NT2/D1 (cell line): ENCODE measurements around the gene RNF223.
A peak's percentile ranks its signal among the peaks of the same experiment; 100 is the strongest.
"Not testable (repeated sequence)": the region's sequence is repeated elsewhere in the genome, so short reads cannot be mapped to it uniquely, and the experiment has no call there.

Experiments used
- DNase-seq: peaks from one replicate; pipeline ENCODE4 v3.0.0-alpha.2; 2011; ENCODE audit warnings: low read depth, low spot score
- H3K27me3 ChIP-seq: 2 replicates; pipeline ENCODE4 v1.6.0; 2011; ENCODE audit warnings: mild to moderate bottlenecking; ENCODE audit not compliant: insufficient read length, insufficient read depth
- H3K36me3 ChIP-seq: 2 replicates; pipeline ENCODE4 v1.6.1; 2011; ENCODE audit warnings: mild to moderate bottlenecking, low read length, mixed read lengths; ENCODE audit not compliant: insufficient read depth, insufficient read length
- H3K4me1 ChIP-seq: 2 replicates; pipeline ENCODE4 v1.5.1; 2011; ENCODE audit not compliant: insufficient read depth, insufficient read length
- H3K4me3 ChIP-seq: 2 replicates; pipeline ENCODE4 v1.5.1; 2011; ENCODE audit warnings: low read depth; ENCODE audit not compliant: insufficient read length
- H3K9ac ChIP-seq: 2 replicates; pipeline ENCODE4 v1.6.0; 2011; ENCODE audit warnings: low read depth; ENCODE audit not compliant: insufficient read length
- H3K9me3 ChIP-seq: 2 replicates; pipeline ENCODE4 v1.5.1; 2011; ENCODE audit warnings: mild to moderate bottlenecking, low read length; ENCODE audit not compliant: insufficient read depth
- SUZ12 ChIP-seq: IDR thresholded peaks from 2 replicates; pipeline ENCODE4 v1.6.1; 2011; ENCODE audit not compliant: insufficient read length, insufficient read depth; ENCODE audit errors: extremely low read depth
- YY1 ChIP-seq: IDR thresholded peaks from 2 replicates; pipeline ENCODE4 v1.6.1; 2011; ENCODE audit not compliant: insufficient read length, insufficient read depth
- ZNF274 ChIP-seq: IDR thresholded peaks from 2 replicates; pipeline ENCODE4 v1.6.1; 2011; ENCODE audit warnings: mild to moderate bottlenecking, low read depth, low read length

The RNF223 gene

DNA sequence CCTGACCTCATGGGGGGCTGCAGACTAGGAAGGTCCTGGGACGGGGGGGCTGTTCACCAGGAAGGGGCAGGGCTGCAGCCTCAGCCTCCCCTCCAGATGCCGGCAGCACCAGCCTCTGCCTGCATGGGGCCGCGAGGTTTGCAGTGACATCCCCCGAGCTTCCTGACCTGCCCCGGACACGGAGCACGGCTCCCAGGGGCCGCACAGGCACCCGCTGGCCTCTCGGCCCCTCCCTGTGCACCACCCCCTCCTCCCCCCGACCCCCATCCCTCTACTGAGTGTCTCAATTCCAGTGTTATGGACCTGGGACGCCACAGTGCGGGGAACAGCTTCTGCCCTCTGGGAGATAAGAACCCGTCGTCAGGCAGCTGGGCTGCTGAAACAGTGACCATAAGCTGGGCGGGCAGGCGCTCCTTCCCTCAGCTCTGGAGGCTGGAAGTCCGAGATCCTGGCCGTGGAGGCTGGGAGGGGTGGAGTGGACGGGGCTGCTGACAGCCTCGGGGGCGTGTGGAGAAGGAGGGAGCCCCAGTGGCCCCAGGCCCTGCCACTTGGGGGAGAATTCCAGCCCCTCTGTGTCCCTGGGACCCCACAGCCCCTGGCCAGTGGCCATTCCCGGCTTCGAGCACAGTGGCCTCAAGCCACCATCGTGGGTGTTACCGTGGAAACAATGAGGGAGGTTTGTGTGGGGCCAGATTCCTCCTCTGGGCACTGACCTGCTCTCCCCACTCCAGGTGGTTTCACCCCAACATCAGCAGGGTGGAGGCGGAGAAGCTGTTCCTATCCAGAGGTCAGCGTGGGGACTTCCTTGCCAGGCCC, 11.6 kb downstream of the RNF223 start:
- H3K27me3 ChIP-seq, result peaks cover 34% of the 10 kb centered on the region
- H3K36me3 ChIP-seq, result no peaks in the 10 kb centered on the region
- H3K4me1 ChIP-seq, result peaks cover 25% of the 10 kb centered on the region
- no peaks in the 10 kb centered on the region for H3K9me3 ChIP-seq
- no peak overlapping the region for H3K4me3 ChIP-seq
- no peak for DNase-seq
- peak overlapping the region; percentile 42 for H3K9ac ChIP-seq
- no peak for TF ChIP-seq SUZ12
- no peak for TF ChIP-seq YY1
- no peak for TF ChIP-seq ZNF274

DNA sequence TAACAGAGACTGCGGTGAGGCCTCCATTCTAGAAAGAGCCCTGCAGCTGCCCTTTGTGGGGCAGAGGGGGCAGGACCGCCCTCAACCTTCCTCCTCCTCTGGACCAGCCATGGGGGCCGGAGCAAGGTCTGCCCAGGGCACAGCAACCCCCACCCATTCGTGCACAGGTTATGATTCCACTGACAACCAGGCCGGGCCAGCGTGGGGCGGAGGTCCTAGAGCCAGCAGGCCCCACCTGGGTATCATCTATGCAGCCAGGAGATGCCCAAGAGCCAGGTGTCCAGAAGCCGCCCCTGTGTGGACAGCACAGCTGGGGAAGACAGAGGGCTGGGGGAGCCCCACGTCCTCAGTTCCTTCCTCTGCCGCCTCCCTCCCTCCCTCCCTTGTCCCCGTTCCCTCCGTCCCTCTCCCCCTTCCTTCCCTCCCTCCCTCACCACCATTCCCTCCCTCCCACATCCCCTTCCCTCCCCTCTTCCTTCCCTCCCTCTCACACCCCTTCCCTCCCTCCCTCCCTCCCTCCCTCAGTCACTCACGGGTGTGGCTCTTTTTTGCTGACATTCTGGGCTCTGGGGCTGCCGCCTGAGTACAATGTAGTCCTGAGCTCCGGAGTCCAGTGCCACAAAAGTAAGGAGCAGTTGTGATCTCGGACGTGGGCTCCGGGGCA, 12.3 kb downstream of the RNF223 start:
- Histone ChIP-seq H3K9me3 (no peaks in the 10 kb centered on the region), H3K4me3 (no peak overlapping the region), H3K4me1 (peaks cover 25% of the 10 kb centered on the region), H3K9ac (peak overlapping the region; percentile 42), H3K36me3 (no peaks in the 10 kb centered on the region), H3K27me3 (peaks cover 34% of the 10 kb centered on the region)
- no peak for DNase-seq
- TF ChIP-seq ZNF274 (no peak), YY1 (no peak), SUZ12 (no peak)

DNA sequence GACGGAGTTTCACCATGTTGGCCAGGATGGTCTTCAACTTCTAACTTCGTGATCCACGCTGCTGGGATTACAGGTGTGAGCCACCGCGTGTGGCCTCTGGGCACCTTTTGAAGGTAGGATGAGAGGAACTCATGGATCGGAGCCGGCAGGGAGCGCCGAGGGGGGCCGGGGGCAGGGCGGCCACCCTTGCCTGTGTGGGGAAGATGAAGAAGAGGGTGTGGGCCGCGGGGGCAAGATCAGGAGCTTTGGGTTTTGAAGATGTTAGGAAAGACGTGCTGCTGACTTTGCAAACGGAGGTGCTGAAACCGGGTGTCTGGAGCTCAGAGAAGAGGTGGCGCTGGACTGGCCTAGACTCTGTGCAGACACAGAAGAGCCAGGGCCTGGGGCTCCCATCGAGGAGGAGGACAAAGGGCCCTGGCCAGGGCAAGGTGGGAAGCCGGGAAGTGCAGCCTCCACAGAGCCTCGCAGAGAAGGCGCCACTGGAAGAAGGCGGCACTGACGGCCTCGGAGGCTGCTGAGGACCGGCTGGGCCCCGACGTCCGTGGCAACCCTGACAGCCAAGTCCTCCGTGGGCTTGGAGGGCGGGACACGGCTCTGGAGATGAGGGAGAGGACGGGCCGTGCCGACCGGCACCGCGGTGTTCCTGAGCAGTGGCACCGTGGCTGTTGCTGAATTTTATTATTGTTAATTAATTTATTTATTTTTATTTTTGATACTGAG, 13.7 kb downstream of the RNF223 start:
- Histone ChIP-seq H3K27me3 (peaks cover 34% of the 10 kb centered on the region), H3K4me3 (no peak overlapping the region), H3K4me1 (peaks cover 25% of the 10 kb centered on the region), H3K36me3 (peaks cover 4% of the 10 kb centered on the region), H3K9me3 (no peaks in the 10 kb centered on the region), H3K9ac (no peak overlapping the region)
- TF ChIP-seq ZNF274 (no peak), SUZ12 (no peak), YY1 (no peak)
- no peak for DNase-seq

DNA sequence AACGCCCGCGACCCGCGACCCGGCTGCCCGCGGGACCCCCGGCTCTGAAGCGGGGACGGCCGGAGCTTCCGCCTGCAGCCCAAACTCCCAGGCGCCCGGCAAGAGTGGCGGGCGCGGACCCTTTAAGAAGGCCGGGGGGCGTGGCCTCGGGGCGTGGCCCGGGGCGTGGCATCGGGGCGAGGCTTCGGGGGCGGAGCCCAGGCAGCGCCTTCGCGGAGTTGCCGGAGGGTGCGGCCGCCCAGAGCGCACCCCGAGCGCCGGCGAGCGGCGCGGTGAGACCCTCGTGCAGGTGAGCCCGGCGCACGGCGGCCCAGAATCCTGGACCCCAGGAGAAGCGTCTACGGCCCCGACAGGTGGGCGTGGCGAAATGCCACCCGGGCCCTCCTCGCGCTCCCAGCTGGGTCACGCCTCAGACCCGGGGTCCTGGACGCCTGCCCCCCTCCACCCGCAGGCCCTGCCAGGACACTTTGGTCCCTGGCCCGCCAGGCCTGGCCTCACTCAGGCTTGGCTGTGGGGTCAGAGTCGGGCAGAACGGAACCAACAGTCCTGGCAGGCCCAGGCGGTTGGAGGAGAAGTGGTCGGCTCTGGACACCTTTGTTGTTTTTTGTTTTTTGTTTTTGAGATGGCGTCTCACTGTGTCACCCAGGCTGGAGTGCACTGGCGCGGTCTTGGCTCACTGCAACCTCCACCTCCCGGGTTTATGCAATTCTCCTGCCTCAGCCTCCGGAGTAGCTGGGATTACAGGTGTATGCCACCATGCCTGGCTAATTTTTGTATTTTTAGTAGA, 14.4 kb downstream of the RNF223 start:
- Histone ChIP-seq H3K4me3 (peak overlapping the region; percentile 55), H3K9ac (peak overlapping the region; percentile 42), H3K9me3 (no peaks in the 10 kb centered on the region), H3K27me3 (peaks cover 34% of the 10 kb centered on the region), H3K4me1 (peaks cover 22% of the 10 kb centered on the region), H3K36me3 (peaks cover 11% of the 10 kb centered on the region)
- TF ChIP-seq YY1, result no peak
- no peak for TF ChIP-seq ZNF274
- TF ChIP-seq SUZ12, result no peak
- no peak for DNase-seq

DNA sequence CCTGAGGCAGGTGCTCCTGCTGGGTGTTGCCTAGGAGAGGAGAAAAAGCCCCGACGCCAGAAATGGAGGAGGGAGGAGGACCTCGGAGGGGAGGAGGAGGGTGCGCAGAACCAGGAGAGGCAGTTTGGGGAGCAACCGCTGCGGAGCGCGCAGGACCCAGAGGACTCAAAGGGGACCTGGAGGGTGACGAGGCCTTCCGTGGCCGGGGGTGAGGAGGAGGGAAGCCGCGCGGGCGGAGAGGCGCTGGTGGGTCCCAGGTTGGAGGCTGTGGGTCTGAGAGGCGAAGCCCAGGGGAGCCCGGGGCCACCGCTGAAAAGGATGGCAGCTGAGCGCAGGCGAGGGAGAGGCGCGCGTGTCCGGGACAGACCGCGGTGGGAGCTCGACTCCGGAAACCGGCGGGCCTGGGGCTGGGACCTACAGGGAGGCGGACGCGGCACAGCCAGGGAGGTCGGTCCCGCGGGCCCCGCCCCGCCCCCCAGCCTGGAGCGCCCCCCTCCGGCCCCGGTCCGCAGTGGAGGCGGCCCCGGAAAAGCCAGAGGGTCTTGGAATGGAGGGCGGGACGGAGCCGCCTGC, 15.1 kb downstream of the RNF223 start:
- peak overlapping the region; percentile 51 for H3K9ac ChIP-seq

DNA sequence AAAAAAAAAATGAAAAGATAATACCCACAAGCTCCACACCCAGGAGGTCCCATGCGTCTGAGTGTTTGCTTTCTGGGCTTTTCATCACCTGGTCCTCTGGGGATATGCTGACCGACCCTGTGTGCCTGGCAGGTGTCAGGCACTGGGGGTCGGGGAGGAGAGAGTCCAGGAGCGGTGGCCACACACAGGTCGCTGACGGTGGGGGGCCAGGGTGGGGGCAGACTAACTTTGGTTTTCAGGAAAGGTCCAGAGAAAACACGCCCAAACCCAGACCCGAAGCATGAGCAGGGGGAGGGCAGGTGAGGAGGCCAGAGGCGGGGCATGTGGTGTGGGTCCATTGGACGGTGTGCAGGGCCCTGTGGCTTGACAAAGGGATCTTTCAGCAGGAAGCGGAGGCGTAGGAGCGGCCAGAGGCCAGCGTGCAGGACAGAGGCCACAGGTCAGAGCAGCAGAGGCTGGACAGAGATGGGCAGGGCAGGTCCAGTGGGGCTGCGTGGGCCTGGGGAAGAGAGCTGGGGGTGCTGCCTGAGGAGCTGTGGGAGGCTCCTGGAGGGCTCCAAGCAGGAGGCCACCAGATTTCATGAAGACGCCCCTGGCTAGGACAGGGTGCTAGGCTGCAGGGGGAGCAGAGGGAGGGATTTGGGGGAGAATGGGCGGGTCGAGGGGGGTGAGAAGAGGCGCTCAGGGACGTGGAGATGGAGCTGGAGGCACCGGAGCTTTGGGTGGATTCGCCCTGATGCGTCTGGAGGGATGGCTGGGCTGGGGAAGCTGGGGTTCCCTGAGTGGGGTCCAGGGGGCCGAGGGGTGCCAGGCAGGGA, 15.8 kb downstream of the RNF223 start:
- peaks cover 18% of the 10 kb centered on the region for H3K4me1 ChIP-seq
- H3K9me3 ChIP-seq, result no peaks in the 10 kb centered on the region
- H3K36me3 ChIP-seq, result peaks cover 25% of the 10 kb centered on the region
- DNase-seq, result no peak
- H3K4me3 ChIP-seq, result no peak overlapping the region
- H3K9ac ChIP-seq, result no peak overlapping the region
- peaks cover 34% of the 10 kb centered on the region for H3K27me3 ChIP-seq
- no peak for TF ChIP-seq SUZ12
- no peak for TF ChIP-seq ZNF274
- TF ChIP-seq YY1, result no peak

More for the DNA sequence above, 15.1 kb downstream of the RNF223 start:
- Histone ChIP-seq H3K9me3 (no peaks in the 10 kb centered on the region), H3K36me3 (peaks cover 18% of the 10 kb centered on the region), H3K4me3 (peak overlapping the region; percentile 55), H3K4me1 (peaks cover 22% of the 10 kb centered on the region), H3K27me3 (peaks cover 34% of the 10 kb centered on the region)
- DNase-seq, result no peak
- TF ChIP-seq YY1 (no peak), ZNF274 (no peak), SUZ12 (no peak)

DNA sequence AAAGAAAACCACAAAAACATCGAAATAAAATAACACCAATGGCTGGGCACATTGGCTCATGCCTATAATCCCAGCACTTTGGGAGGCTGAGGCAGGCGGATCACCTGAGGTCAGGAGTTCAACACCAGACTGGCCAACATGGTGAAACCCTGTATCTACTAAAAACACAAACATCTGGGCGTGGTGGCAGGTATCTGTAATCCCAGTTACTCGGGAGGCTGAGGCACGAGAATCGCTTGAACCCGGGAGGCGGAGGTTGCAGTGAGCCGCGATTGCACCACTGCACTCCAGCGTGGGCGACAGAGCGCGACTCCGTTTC, 16.4 kb downstream of the RNF223 start:
- peaks cover 12% of the 10 kb centered on the region for H3K4me1 ChIP-seq

More for the DNA sequence above, 16.4 kb downstream of the RNF223 start:
- H3K9ac ChIP-seq, DNase-seq, H3K9me3 ChIP-seq, H3K4me3 ChIP-seq: not testable (repeated sequence)
- H3K27me3 ChIP-seq, result peaks cover 29% of the 10 kb centered on the region
- H3K36me3 ChIP-seq, result peaks cover 31% of the 10 kb centered on the region
